Esophagus squamous epithelium (tissue), 4 donors: ENCODE results near the gene TMEM214.

Source experiments
- POLR2A ChIP-seq, 4 donors: fragments of 450-650 bp; IDR thresholded peaks; one replicate each; pipeline ENCODE4 v1.6.1; 2017; ENCODE audit warnings: antibody characterized with exemption in 4 of 4, mild to moderate bottlenecking in 4 of 4, moderate library complexity in 3 of 4
- TF ChIP-seq, protein P1 (sequence below), 6 experiments: fragments of 450-650 bp in 4 of 6; fragments of 200-600 bp in 2 of 6; sonication (generic) in 2 of 6; IDR thresholded peaks; one replicate each; pipeline ENCODE4 v1.5.1; 2016 to 2019; ENCODE audit warnings: antibody characterized with exemption in 6 of 6, mild to moderate bottlenecking in 4 of 6, moderate library complexity in 4 of 6

DNA sequence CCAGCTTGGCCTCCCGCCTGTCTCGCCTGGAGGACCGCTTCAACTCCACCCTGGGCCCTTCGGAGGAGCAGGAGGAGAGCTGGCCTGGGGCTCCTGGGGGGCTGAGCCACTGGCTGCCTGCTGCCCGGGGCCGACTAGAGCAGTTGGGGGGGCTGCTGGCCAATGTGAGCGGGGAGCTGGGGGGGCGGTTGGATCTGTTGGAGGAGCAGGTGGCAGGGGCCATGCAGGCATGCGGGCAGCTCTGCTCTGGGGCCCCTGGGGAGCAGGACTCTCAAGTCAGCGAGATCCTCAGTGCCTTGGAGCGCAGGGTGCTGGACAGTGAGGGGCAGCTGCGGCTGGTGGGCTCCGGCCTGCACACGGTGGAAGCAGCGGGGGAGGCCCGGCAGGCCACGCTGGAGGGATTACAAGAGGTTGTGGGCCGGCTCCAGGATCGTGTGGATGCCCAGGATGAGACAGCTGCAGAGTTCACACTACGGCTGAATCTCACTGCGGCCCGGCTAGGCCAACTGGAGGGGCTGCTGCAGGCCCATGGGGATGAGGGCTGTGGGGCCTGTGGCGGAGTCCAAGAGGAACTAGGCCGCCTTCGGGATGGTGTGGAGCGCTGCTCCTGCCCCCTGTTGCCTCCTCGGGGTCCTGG, 50.1 kb downstream of the TMEM214 start:
- TF ChIP-seq POLR2A (IDR thresholded peaks at IDR 0.05): no peak
- TF ChIP-seq, protein P1, sequence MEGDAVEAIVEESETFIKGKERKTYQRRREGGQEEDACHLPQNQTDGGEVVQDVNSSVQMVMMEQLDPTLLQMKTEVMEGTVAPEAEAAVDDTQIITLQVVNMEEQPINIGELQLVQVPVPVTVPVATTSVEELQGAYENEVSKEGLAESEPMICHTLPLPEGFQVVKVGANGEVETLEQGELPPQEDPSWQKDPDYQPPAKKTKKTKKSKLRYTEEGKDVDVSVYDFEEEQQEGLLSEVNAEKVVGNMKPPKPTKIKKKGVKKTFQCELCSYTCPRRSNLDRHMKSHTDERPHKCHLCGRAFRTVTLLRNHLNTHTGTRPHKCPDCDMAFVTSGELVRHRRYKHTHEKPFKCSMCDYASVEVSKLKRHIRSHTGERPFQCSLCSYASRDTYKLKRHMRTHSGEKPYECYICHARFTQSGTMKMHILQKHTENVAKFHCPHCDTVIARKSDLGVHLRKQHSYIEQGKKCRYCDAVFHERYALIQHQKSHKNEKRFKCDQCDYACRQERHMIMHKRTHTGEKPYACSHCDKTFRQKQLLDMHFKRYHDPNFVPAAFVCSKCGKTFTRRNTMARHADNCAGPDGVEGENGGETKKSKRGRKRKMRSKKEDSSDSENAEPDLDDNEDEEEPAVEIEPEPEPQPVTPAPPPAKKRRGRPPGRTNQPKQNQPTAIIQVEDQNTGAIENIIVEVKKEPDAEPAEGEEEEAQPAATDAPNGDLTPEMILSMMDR (IDR thresholded peaks at IDR 0.05): no peak
